HFF-Myc (cell line): ENCODE results near the gene PDCD2L.
"Not testable (repeated sequence)": the region's sequence is repeated elsewhere in the genome, so short reads cannot be mapped to it uniquely, and the experiment has no call there.

Experiments
- DNase-seq: peaks from one replicate; pipeline ENCODE4 v3.0.0-alpha.2; 2011; ENCODE audit warnings: low read depth; ENCODE audit errors: extremely low read depth
- H3K4me3 ChIP-seq: replicated peaks from 2 replicates; pipeline ENCODE4 v1.5.1; 2011; ENCODE audit warnings: low read depth, mild to moderate bottlenecking, control low read depth, low read length
- TF ChIP-seq, protein P1 (sequence below): IDR thresholded peaks from 2 replicates; pipeline ENCODE4 v1.5.1; 2012; ENCODE audit warnings: mild to moderate bottlenecking, low read depth, low read length, control low read depth; ENCODE audit errors: missing control alignments

PDCD2L gene

GRCh38 chr19:34365463-34366401 is 38.5 kb upstream of the PDCD2L start:
- DNase-seq, result no peak
- H3K4me3 ChIP-seq, result peak overlapping the region; percentile 90

GRCh38 chr19:34366738-34367623 is 37.2 kb upstream of the PDCD2L start:
- TF ChIP-seq, protein P1, sequence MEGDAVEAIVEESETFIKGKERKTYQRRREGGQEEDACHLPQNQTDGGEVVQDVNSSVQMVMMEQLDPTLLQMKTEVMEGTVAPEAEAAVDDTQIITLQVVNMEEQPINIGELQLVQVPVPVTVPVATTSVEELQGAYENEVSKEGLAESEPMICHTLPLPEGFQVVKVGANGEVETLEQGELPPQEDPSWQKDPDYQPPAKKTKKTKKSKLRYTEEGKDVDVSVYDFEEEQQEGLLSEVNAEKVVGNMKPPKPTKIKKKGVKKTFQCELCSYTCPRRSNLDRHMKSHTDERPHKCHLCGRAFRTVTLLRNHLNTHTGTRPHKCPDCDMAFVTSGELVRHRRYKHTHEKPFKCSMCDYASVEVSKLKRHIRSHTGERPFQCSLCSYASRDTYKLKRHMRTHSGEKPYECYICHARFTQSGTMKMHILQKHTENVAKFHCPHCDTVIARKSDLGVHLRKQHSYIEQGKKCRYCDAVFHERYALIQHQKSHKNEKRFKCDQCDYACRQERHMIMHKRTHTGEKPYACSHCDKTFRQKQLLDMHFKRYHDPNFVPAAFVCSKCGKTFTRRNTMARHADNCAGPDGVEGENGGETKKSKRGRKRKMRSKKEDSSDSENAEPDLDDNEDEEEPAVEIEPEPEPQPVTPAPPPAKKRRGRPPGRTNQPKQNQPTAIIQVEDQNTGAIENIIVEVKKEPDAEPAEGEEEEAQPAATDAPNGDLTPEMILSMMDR, result no peak
- DNase-seq, result no peak
- H3K4me3 ChIP-seq, result peak overlapping the region; percentile 90

More at GRCh38 chr19:34365463-34366401, 38.5 kb upstream of the PDCD2L start:
- TF ChIP-seq, protein P1, result no peak

DNA sequence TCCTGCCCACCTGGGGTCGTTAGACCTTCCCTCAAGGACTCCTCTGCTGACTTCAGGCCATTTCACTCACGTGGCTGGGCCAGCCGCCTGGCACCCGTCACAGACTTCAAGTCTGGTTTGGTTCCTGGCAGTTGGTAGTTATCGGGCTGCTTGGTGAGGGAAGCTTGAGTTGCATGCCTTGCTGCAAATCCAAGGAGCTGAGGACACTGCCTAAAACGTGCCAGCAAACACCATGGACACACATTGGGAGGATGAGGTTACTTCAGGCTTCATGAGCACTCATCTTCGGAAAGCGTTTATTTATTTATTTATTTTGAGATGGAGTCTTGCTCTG is 36.6 kb upstream of the PDCD2L start:
- TF ChIP-seq, protein P1, result no peak
- no peak overlapping the region for H3K4me3 ChIP-seq

DNA sequence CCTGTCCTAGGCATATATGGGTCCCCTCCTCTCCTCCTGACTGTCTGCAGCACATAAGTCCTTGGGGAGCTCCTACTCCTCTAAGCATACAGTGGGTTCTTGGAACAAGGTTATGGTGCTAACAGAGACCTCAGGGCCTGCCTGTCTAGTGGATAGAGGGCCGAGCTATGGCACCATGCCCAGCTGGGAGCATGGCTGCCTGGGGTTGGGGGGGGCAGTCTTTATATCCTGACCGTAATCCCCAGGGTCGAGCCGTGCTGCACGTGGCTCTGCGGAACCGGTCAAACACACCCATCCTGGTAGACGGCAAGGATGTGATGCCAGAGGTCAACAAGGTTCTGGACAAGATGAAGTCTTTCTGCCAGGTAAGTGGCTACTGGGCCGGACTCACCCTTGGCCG is 35.9 kb upstream of the PDCD2L start:
- TF ChIP-seq, protein P1, result no peak
- no peak overlapping the region for H3K4me3 ChIP-seq
- no peak for DNase-seq

More for the DNA sequence above, 36.6 kb upstream of the PDCD2L start:
- DNase-seq, result no peak

DNA sequence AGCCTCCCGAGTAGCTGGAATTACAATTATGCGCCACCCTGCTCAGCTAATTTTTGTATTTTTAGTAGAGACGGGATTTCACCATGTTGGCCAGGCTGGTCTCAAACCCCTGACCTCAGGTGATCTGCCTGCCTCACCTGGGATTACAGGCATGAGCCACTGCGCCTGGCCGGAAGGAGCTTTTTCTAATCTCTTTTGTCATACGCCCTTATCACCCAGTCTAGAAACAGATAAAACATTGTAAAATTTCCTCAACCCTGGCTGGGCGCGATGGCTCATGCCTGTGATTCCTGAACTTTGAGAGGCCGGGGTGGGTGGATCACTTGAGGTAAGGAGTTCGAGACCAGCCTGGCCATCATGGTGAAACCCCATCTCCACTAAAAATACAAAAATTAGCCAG is 35.0 kb upstream of the PDCD2L start:
- not testable (repeated sequence) for DNase-seq, H3K4me3 ChIP-seq

DNA sequence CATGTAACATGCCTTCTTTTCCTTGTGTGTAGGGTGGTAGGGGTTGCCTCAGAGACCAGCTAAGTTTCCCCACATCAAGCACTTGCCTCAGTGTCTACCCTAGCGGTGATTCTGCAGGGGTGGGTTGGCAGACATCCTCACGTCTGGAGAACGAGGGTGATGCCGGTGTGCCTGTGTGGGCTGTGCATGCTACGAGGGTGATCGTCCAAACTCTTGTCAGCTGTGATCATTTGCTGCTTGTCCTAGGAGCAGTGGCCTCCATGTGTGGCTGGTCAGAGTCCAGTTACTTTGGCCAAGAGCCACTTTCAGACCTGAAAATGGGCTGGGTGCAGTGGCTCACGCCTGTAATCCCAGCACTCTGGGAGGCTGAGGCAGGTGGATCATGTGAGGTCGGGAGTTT is 34.1 kb upstream of the PDCD2L start:
- no peak overlapping the region for H3K4me3 ChIP-seq
- DNase-seq, result no peak
- TF ChIP-seq, protein P1, result no peak

DNA sequence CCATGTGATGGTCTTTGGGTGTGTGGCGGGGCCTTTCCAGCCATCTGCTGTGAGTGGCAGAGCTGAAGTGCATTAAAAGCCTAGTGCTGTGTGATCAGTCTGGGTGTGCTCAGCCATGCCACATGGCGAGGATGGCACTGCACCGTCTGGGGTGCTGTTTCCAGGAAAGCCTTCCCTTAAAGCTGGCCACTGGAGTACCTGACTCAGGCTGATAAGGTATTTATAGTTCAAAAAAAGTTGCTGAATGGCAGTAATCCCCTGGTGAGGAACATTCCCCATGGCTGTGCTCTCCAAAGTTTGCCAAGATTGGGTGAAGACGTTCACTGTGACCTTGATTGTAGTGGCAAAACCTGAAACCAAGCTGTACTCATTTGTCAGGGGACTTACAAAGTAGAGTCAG is 33.2 kb upstream of the PDCD2L start:
- no peak for DNase-seq
- H3K4me3 ChIP-seq, result no peak overlapping the region
- TF ChIP-seq, protein P1, result no peak
